PFSK-1 (cell line): ENCODE results near the gene DGCR2.

Source experiments
- FOXP2 ChIP-seq: optimal IDR thresholded peaks from 2 replicates; pipeline ENCODE3; 2011; ENCODE audit warnings: borderline replicate concordance, control low read depth, inconsistent platforms; ENCODE audit not compliant: insufficient read depth; ENCODE audit errors: extremely low read length, extremely low read depth
- POLR2AphosphoS5 ChIP-seq: IDR thresholded peaks from 2 replicates; pipeline ENCODE4 v1.6.1; 2012; ENCODE audit warnings: low read depth, mild to moderate bottlenecking, control low read depth, low read length, moderate library complexity
- REST ChIP-seq, 2 experiments: IDR thresholded peaks; 2 replicates each; pipeline versions ENCODE4 v1.6.1 to v1.8.0; 2011 to 2012; ENCODE audit warnings: low read depth in 2 of 2, low read length in 2 of 2, control low read depth in 1 of 2, inconsistent platforms in 1 of 2, mild to moderate bottlenecking in 1 of 2, moderate library complexity in 1 of 2; ENCODE audit not compliant: insufficient read depth in 1 of 2
- SIN3A ChIP-seq: IDR thresholded peaks from 2 replicates; pipeline ENCODE4 v1.6.1; 2012; ENCODE audit warnings: mild to moderate bottlenecking, low read length, moderate library complexity, borderline replicate concordance; ENCODE audit not compliant: insufficient read depth
- TAF1 ChIP-seq: IDR thresholded peaks from 2 replicates; pipeline ENCODE4 v1.6.1; 2012; ENCODE audit warnings: low read length, control low read depth, borderline replicate concordance; ENCODE audit not compliant: insufficient read depth

Gene DGCR2

GRCh38 chr22:19111584-19111983, 10.6 kb downstream of the DGCR2 start:
- TF ChIP-seq TAF1 (no peak), FOXP2 (no peak), REST (IDR thresholded peaks at IDR 0.05; ENCODE audit: insufficient read depth in 1 of 2, low read depth in 2 of 2, low read length in 2 of 2) (no peak), POLR2AphosphoS5 (no peak), SIN3A (no peak)

- TF ChIP-seq SIN3A, result no peak
- no peak for TF ChIP-seq FOXP2
- no peak for TF ChIP-seq TAF1
- no peak for TF ChIP-seq POLR2AphosphoS5
- TF ChIP-seq REST (IDR thresholded peaks at IDR 0.05; ENCODE audit: insufficient read depth in 1 of 2, low read depth in 2 of 2, low read length in 2 of 2), result no peak
Observed at GRCh38 chr22:19111140-19111539, 11.1 kb downstream of the DGCR2 start.

DNA sequence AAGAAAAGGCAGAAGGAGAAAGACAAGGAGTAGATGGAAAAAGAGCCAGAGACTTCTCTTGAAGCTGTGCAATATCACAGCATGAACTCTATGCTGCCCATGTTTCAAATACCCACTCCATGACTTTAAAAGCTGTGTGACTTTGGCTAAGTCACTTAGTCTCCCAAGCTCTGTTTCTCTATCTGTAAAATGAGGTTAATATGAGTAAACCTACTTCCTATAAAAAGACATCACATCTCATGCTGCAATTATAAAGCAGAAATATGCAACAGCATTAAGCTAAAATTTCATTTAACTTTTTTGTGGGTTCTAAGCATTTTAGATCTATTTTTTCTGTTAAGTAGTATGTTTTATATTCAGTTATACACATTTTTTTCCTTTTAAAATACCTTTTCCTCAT, 11.6 kb downstream of the DGCR2 start:
- TF ChIP-seq POLR2AphosphoS5, result no peak
- no peak for TF ChIP-seq SIN3A
- TF ChIP-seq TAF1, result no peak
- no peak for TF ChIP-seq FOXP2

- TF ChIP-seq TAF1, result no peak
- TF ChIP-seq REST (IDR thresholded peaks at IDR 0.05; ENCODE audit: insufficient read depth in 1 of 2, low read depth in 2 of 2, low read length in 2 of 2), result no peak
- TF ChIP-seq SIN3A, result no peak
- TF ChIP-seq FOXP2, result no peak
- TF ChIP-seq POLR2AphosphoS5, result no peak
Observed at GRCh38 chr22:19110064-19110458, 12.2 kb downstream of the DGCR2 start.

DNA sequence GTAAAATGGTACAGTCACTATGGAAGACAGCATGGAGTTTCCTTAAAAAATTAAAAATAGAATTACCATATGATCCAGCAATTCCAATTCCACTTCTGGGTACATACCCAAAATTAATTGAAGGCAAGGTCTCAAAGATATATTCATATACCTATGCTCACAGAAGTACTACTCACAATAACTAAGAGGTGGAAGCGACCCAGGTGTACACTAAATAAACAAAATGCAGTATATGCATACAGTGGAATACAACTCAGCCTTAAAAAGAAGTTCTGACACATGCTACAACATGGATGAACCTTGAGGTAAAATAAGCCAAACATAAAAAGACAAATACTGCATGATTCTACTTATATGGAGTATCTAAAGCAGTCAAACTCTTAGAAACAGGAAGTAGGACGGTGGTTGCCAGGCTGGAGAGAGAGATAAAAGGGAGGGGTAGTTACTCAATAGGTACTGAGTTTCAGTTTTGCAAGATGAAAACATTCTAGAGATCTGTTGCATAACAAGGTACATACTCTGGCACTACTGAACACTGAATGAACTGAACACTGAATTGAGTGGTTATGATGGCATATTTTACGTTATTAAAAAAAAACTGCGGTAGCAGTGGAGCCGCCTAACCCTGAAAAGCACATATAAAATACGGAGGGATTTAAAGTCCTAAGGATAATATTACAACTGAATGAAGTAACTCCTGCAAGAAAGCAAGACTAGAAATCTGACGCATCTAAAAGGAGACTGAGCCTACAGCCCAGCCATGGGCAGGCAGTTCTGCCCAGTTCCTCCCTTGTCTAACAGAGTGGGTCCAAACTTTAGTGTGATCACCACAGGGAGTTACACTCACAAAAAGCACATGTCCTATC, 12.8 kb downstream of the DGCR2 start:
- TF ChIP-seq TAF1 (no peak), REST (IDR thresholded peaks at IDR 0.05; ENCODE audit: insufficient read depth in 1 of 2, low read depth in 2 of 2, low read length in 2 of 2) (no peak), POLR2AphosphoS5 (no peak), FOXP2 (no peak), SIN3A (no peak)
